Duodenal mucosa (tissue), 2 donors: ENCODE results near the gene TRPV2.

Experiments used
- H3K27ac ChIP-seq: one replicate; pipeline ENCODE4 v1.7.0; 2013; ENCODE audit warnings: low read depth, low read length
- H3K27me3 ChIP-seq, 2 donors: one replicate each; pipeline ENCODE4 v1.7.0; 2013; ENCODE audit warnings: low read length in 2 of 2, control low read depth in 1 of 2; ENCODE audit not compliant: insufficient read depth in 2 of 2, control insufficient read depth in 1 of 2
- H3K36me3 ChIP-seq, 2 donors: one replicate each; pipeline ENCODE4 v1.7.0; 2013; ENCODE audit warnings: low read length in 2 of 2, control low read depth in 1 of 2; ENCODE audit not compliant: insufficient read depth in 2 of 2, control insufficient read depth in 1 of 2
- H3K4me1 ChIP-seq, 2 donors: one replicate each; pipeline ENCODE4 v1.7.0; 2013; ENCODE audit warnings: low read length in 2 of 2, control low read depth in 1 of 2; ENCODE audit not compliant: insufficient read depth in 2 of 2, control insufficient read depth in 1 of 2
- H3K4me3 ChIP-seq, 2 donors: one replicate each; pipeline ENCODE4 v1.7.0; 2013; ENCODE audit warnings: low read length in 2 of 2, low read depth in 1 of 2
- H3K9ac ChIP-seq, 2 donors: one replicate each; pipeline ENCODE4 v1.7.0; 2013; ENCODE audit warnings: low read length in 2 of 2, low read depth in 1 of 2
- H3K9me3 ChIP-seq, 2 donors: one replicate each; pipeline ENCODE4 v1.7.0; 2013; ENCODE audit warnings: low read length in 2 of 2, control low read depth in 1 of 2; ENCODE audit not compliant: control insufficient read depth in 1 of 2

The TRPV2 gene

GRCh38 chr17:16453493-16453851, 38.1 kb downstream of the TRPV2 start:
- Histone ChIP-seq H3K36me3 (peaks cover 12 to 31% of the 10 kb centered on the region in 2 donors), H3K9me3 (no peaks in the 10 kb centered on the region), H3K4me1 (peaks cover 14% of the 10 kb centered on the region in 2 donors), H3K4me3 (no peak overlapping the region), H3K9ac (no peak overlapping the region), H3K27me3 (no peaks in the 10 kb centered on the region), H3K27ac (no peak overlapping the region)

- Histone ChIP-seq H3K4me3 (no peak overlapping the region), H3K36me3 (peaks cover 0 to 30% of the 10 kb centered on the region in 2 donors), H3K27me3 (no peaks in the 10 kb centered on the region)
These were observed 40.8 kb downstream of the TRPV2 start for GRCh38 chr17:16455997-16456741.

GRCh38 chr17:16456742-16457316, 41.5 kb downstream of the TRPV2 start:
- H3K4me1 ChIP-seq: peaks cover 20 to 24% of the 10 kb centered on the region in 2 donors
- H3K27me3 ChIP-seq: no peaks in the 10 kb centered on the region
- H3K9ac ChIP-seq: peak overlapping the region in 1 of 2 donors; percentile 15
- no peaks in the 10 kb centered on the region for H3K9me3 ChIP-seq
- peaks cover 0 to 36% of the 10 kb centered on the region in 2 donors for H3K36me3 ChIP-seq
- peak overlapping the region; percentile 46 for H3K27ac ChIP-seq
- H3K4me3 ChIP-seq: no peak overlapping the region

More at GRCh38 chr17:16455997-16456741, 40.8 kb downstream of the TRPV2 start:
- Histone ChIP-seq H3K27ac (no peak overlapping the region), H3K9me3 (no peaks in the 10 kb centered on the region), H3K4me1 (peaks cover 20 to 24% of the 10 kb centered on the region in 2 donors), H3K9ac (no peak overlapping the region)

GRCh38 chr17:16459271-16459670, 43.9 kb downstream of the TRPV2 start:
- Histone ChIP-seq H3K27ac (no peak overlapping the region), H3K4me3 (no peak overlapping the region)

GRCh38 chr17:16459855-16460550, 44.6 kb downstream of the TRPV2 start:
- Histone ChIP-seq H3K27ac (no peak overlapping the region), H3K9me3 (no peaks in the 10 kb centered on the region), H3K4me1 (peaks cover 48 to 49% of the 10 kb centered on the region in 2 donors), H3K27me3 (no peaks in the 10 kb centered on the region), H3K9ac (no peak overlapping the region), H3K4me3 (no peak overlapping the region), H3K36me3 (peaks cover 0 to 41% of the 10 kb centered on the region in 2 donors)

More at GRCh38 chr17:16459271-16459670, 43.9 kb downstream of the TRPV2 start:
- no peaks in the 10 kb centered on the region for H3K27me3 ChIP-seq
- no peak overlapping the region for H3K9ac ChIP-seq
- H3K36me3 ChIP-seq: peaks cover 0 to 41% of the 10 kb centered on the region in 2 donors
- H3K4me1 ChIP-seq: peaks cover 41 to 42% of the 10 kb centered on the region in 2 donors
- no peaks in the 10 kb centered on the region for H3K9me3 ChIP-seq

- Histone ChIP-seq H3K4me1 (peaks cover 57 to 58% of the 10 kb centered on the region in 2 donors), H3K9me3 (no peaks in the 10 kb centered on the region), H3K9ac (no peak overlapping the region), H3K4me3 (no peak overlapping the region), H3K27ac (no peak overlapping the region), H3K27me3 (no peaks in the 10 kb centered on the region), H3K36me3 (peaks cover 0 to 41% of the 10 kb centered on the region in 2 donors)
These were observed 45.6 kb downstream of the TRPV2 start for GRCh38 chr17:16460796-16461605.

- Histone ChIP-seq H3K4me3 (no peak overlapping the region), H3K9ac (no peak overlapping the region), H3K4me1 (peaks cover 58 to 60% of the 10 kb centered on the region in 2 donors), H3K27ac (no peak overlapping the region), H3K9me3 (no peaks in the 10 kb centered on the region), H3K36me3 (peaks cover 0 to 41% of the 10 kb centered on the region in 2 donors), H3K27me3 (no peaks in the 10 kb centered on the region)
These were observed 46.2 kb downstream of the TRPV2 start for GRCh38 chr17:16461606-16461866.

- H3K9ac ChIP-seq: peak overlapping the region in 1 of 2 donors; percentile 47
These were observed 46.9 kb downstream of the TRPV2 start for GRCh38 chr17:16462070-16462864.

More at GRCh38 chr17:16462070-16462864, 46.9 kb downstream of the TRPV2 start:
- peaks cover 0 to 35% of the 10 kb centered on the region in 2 donors for H3K36me3 ChIP-seq
- H3K4me3 ChIP-seq: no peak overlapping the region
- H3K27ac ChIP-seq: no peak overlapping the region
- peaks cover 56 to 60% of the 10 kb centered on the region in 2 donors for H3K4me1 ChIP-seq
- H3K9me3 ChIP-seq: no peaks in the 10 kb centered on the region
- H3K27me3 ChIP-seq: no peaks in the 10 kb centered on the region
